GM19467 (cell line): Measurements from ENCODE around the gene THSD4.

ENCODE experiments used
- ATAC-seq: cut with Tn5 transposase; IDR thresholded peaks from one replicate; pipeline ENCODE4 v1.9.1; 2021; ENCODE audit warnings: mild to moderate bottlenecking, moderate library complexity; ENCODE audit not compliant: unreplicated experiment

The THSD4 gene

DNA sequence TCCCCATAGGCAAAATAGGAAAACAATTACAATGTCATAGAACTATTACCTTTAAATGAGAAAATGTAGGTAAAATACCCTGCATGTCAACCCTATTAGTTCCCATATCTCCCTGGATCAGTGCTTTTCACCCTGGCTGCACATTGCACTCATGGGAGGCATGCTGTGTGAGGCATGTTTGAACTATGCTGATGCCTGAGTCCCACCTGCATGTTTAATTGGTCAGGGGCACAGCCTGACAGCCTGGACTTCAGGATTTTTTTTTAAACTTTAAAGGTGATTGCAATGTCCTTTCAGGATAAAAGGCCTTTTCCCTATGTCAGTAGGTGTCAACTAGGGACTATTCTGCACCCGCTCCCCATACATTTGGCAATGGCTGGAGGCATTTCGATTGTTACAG, 559.1 kb downstream of the THSD4 start:
- no peak for ATAC-seq

DNA sequence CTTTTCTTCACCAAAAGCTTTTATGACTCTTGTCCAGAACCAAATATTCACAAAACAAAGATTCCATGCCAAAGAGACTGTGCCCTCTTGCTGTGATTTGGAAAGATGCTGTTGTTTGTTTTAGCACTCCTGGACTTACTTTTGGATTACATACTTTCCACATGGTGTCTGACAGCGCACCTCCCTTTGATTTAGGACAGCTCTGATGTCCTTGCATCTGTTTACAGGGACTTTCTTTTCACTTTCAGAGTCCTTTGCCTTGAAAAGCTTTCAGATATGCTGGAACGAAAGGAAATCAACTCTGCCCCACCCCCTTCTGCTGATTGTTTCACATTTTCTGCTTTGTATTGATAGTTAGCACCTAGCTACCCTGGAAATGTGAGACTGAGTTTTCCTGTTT, 562.1 kb downstream of the THSD4 start:
- ATAC-seq: no peak

DNA sequence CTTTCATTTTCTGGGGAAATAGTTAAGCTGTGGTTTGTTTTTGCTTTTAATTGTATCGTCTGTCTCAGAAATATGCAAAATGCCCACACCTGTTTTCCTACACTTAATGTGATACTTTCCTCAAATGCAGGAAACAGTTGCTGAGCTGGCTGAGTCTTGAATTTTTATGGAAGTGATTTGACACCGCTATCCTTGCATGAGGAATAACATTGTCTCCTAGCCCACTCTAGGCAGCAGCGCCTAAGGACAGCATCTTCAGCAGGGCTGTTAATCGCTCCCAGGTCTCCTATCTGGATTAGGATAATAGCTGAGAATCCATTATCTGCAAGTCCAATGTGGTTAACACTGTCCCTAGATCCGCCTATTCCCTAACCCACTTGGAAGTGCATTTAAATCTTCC, 562.5 kb downstream of the THSD4 start:
- no peak for ATAC-seq

DNA sequence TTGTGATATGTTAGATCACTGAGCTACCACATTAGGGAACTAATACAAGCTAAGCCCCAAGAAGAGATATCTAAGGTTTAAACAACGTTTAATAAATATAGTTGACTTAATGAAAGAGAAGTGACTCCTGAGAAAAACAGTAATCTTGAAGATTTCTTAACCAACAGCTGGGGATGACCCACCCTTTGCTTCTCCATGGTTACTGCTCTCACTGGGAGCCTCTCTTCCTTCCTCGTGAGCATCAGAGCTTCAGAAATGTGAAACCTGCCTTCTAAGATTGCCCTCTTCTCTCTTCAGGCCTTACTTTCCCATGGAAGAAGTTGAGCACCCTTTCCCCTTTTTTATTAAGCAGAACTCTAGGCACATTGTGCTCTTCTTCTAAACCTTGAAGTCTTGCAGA, 562.9 kb downstream of the THSD4 start:
- no peak for ATAC-seq

DNA sequence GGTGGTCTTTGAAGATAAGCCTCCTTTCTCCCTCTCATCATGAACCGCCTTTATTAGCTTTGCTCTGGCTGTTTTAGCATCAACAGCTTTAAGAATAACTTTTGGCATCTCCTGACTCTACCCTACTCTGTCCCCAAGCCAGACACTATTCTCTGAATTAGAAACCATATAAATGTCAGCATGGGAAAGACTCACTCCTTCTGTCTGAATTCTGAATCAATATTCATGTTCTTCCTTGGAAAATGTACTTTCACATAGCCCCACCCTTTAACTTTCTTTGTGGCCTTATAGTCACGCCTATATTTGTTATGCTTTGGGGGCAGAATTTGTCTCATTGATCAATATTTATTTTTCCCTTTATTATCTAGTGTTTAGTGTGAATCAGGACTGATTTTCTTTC, 563.3 kb downstream of the THSD4 start:
- ATAC-seq: no peak

DNA sequence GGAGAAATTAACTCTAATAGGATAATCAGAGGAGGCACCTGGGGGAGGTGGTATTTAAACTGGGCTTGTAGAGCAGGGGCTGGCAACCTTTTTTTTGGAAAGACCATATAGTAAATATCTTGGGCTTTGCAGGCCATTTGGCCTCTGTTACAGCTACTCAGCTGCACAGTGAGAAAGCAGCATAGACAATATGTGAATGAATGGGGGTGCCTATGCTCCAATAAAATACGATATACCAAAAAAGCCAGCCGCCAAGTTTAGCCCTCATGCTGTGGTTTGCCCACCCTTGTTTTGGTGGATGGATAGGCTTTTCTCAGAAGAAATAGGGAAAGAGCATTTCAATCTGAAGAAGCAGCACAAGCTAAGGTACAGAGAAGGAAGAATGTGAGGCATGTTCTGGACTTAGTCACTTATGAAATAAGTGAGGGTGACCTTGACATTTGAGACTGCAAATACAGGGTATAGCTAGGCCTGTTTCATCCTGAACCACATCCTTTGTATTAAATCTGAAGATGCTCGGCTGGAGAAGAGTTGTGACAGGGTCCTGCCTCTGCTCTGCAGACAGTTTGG, 564.0 kb downstream of the THSD4 start:
- no peak for ATAC-seq

DNA sequence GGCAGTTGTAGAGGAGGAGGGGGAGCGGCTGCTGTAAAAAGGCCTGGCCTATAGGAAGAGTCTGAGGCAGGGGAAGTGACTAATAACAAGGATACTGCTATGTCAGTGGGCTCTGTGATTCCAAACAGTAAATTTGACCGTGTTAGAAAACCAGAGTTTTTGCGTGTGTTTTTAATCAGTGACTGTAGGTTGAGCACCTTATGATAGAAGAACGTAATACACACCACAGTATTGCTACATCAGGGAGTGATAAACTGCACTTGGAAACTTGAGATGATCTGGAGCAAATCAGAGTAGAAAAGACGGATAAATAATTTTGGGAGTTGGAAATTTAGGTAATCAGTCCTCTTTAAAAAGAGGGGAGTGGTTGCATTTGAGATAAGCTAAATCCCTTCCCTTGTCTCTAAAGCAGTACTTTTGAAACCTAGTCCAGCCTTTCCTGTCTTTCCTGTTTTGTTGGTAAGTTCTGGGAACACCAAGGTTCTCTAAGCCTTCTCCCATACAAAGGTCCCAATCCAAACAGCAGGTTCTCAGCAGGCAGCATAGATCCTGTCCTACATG, 564.6 kb downstream of the THSD4 start:
- no peak for ATAC-seq

DNA sequence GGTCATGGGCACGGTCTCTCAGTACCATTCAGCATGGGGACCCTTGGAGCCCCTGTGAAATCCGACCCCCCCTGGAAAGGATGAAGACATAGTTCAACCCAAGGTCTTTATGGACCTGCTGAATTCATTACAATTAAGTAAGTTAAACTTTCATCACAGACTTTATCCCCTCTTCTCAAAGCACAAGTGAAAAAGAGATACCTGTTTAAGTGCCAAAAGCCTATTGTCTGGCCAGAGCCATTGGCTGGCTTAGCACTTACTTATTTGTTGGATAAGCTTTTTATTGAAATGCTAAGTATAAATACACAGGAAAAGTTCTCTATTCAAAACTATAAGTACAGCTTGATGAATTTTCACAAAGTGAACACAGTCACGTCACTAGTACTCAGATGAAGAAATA, 566.7 kb downstream of the THSD4 start:
- ATAC-seq: no peak

DNA sequence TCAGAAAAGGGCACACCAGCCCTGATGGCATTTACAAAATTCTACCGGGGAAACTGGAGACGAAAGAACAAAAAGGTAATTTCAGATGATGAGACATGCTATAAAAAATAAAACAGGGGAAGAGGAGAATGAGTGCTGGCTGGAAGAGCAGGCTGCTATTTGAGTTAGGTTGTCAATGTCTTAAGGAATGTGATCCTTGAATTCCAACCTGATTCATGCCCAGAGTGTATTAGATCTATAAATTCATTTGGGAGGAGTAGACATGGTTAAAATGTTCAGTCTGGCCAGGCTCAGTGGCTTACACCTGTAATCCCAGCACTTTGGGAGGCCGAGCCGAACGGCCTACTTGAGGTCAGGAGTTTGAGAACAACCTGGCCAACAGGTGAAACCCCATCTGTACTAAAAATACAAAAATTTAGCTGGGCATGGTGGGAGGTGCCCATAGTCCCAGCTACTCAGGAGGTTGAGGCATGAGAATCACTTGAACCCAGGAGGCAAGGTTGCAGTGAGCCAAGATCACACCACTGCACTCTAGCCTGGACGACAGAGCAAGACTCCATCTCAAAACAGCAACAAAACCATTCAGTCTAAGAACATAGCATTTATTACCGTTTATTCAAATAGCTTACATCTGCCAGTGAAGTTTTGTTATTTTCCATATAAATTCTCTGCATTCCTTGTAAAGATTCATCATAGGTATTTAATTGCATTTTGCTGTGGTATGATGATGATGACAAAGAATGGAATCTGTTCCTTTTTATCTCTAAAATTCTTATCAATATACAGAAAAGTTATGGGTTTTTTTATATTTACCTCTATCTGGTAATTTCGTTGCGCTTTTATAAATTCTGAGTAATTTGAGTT, 568.4 kb downstream of the THSD4 start:
- no peak for ATAC-seq

DNA sequence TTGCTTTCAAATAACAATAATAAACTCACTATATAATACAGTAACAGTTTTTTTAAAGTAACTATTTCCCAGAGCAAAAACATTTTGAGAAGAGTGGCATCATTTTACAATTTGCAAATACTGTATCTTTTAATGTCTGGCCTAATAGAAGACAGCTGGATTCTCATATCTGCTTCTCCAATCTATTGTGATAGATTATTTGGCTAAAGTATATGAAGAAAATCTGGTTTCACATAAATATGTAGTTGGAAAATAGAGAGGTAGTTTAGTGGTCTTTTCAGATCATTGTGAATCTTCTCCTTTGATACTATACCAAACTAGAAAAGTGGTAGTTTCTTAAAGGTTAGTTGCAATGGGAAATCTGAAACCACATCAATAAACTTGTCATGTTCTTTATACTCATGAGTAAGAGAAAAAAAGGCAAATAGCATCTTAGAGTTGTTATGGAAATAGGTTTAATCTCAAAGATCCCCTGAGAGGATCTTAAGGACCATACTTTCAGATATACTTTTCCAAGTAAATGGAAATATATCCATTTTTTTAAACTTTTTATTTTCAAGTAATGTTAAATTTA, 570.2 kb downstream of the THSD4 start:
- ATAC-seq: no peak

DNA sequence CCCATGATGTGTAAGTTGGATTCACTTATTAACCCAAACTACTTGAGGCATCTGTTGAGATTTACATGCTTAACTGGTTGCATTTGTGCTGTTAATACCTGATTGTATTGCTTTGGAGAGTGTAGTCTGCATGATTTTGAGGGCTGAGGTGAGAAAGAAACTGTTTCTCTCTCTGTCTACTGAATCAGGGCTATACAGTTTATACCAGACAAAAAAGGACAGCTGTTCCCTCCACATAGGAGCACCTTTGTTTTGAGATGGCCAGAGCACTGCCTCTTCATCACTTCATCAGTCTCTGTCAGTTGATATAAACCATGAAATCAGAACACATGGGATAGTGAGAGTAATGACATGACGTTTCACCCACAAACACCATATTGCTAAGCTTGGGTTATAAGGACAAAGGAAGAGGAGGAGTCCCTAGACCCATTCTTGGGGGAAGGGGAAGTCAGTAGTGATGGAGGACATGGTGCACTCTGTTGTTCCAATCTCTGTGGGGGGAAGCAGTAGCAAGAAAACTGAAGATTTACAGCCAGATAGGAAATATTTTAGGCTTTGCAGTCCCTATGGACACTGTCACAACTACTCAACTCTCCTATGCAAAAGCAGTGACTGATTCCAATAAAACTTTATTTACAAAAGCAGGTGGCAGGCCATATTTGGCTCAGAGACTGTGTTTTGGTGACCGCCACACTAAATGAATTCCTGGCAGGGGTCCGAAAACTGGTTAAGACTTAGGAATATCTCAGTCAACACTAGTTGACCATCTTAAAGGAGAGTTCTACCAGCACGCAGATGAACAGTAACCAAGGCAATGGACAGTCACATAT, 571.2 kb downstream of the THSD4 start:
- no peak for ATAC-seq

DNA sequence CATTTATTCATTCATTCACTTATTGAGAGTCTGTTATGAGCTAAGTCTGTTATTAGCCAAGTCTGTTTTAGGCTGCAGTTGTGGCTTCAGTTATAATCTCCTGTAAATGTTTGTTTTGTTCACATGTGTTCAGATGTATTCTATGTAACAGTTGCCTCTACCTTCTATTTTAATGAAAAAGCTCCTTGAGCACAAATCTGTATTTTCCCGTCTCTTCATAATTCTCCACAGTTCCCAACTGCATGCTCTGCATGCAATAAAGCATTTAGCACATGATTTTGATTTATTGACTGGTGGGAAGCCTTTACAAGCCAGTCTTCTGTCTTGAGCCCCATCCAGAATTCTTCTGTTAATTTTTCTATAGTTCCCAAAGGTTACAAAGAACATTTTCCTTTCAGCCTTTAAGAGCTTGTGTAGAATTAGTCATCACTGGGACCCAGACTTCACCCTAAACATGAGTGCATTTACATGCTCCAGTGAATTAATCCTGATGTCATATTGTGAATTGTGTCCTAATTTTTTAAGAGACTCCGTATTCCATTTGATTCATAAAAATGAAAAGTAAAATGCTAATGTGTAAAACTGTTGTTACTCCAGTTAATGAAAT, 572.7 kb downstream of the THSD4 start:
- no peak for ATAC-seq

DNA sequence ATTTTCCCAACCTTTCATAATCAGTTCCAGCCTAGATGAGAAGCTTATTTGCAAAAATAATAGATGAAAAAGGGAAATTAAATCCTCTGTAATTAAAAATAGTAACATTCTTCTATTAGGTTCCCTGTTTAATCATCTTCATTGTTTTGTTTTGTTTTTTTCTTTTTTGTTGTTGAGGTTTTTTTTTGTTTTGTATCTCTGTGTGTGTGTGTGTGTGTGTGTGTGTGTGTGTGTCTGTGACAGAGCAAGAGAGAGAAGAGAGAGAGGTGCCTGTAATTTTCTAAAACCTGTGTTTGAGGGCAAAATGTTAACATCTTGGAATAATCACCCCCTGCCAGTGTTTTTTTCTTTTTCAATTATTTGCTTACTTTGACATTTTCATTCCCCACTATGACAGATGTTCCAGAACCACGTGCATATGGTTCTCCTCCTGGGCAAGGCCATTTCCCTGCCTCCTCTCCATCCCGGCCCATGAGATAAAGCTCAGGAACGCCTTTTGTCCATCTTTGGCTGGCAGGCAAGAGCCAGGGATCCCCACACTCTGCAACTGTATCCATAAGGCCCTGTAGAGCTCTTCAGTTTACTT, 573.3 kb downstream of the THSD4 start:
- no peak for ATAC-seq

DNA sequence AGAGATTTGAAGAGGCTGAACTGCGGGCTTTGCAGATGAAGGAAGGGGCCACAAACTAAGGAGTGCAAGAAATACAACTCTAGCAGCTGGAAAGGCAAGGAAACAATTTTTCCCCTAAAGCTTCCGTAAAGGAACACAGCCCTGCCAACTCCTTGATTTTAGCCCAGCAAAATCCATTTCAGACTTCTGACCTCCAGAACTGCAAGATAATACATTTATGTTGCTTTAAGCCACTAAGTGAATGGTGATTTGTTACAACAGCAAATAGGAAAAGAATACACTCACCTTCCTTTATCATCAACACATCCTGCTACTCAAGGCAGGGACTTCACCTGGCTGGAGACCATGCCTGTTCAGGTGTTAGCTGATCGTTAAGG, 575.8 kb downstream of the THSD4 start:
- no peak for ATAC-seq

DNA sequence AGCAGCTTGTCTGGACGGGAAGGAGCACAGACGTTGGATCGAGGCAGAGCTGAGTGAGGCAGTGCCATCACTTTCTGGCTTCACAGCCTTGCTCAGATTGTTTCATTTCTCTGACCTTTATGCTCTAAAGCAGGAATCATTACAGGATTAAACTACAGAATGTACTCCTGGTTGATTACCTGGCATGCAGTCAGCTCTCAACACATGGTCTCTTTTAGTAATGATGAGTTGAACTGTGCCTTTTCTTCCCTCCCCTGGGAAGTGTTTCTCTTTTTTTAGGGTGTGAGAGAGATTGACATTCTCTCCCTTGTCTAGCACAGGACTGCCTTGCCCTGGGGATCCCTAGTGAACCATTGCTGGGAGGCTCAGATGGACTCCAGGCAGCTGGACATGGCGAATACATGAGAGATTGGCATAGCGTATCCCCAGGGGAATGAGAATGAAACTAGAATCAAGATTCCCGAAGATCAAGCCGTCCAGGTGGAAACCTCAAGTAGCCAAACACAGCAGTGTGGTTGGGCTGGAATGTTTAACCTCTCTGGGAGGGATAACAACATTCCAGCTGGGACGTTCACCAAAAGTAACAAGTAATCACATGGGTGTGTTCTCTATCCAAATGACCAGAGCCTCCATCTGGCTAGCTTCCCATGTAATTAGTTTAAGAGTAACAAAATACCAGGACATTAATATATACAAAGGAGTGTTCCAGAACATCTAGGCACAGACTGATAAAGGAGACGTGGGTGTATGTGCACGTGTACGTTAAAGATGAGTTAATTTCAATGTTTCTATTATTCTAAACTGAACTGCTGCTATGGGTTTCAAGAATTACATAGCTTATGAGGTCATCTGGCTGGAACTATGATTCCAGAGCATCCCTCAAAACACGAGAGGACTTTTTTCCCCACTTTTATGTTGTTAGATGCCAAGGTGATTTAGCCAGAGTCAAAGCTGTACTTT, 576.5 kb downstream of the THSD4 start:
- ATAC-seq: no peak

DNA sequence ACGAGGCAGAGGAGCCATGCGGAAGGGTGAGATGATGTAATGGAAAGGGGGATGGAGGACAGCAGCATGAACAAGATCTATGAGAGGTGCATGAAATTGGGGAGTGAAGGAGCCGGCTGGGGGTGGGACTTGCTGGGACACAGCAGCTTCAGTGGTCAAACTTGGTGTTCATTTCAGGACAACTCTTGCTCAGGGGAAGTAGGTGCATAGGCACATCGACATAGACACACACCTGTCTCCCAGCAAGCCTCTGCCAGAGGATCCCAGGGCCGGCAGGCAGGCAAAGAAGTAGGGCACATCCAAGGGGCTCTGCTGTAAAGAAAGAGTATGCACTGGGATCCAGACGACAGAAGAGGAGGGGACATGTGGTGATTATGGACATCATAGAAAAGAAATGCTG, 582.0 kb downstream of the THSD4 start:
- no peak for ATAC-seq

DNA sequence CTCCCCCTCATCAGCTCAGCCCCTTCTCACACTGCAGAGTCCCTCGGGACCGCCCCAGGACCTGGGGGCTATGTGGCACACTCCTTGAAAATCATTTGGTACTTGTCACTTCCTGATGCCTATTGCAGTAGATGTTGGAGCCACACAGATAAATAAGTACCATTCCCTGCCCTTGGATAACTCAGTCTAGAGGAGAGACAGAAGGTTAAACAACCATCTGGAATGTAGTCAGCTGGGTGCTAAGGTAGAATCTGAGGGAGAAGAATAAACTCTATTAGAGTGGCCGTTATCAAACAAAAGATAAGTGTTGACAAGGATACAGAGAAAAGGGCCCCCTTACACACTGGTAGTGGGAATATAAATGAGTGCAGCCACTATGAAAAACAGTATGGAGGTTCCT, 582.8 kb downstream of the THSD4 start:
- no peak for ATAC-seq

DNA sequence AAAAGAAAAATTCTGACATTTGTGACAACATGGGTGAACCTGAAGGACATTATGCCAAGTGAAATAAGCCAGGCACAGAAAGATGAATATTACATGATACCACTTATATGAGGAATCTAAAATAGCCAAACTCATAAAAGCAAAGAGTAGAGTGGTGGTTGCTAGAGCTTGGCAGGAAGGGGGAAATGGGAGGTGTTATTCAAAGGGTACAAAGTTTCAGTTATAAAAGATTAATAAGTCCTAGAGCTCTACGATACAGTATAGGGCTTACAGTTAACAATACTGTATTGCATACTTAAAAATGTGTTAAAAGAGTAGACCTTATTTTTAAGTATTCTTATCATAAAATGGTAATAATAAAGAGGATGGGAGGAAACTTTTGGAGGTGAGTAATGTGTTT, 583.5 kb downstream of the THSD4 start:
- no peak for ATAC-seq

DNA sequence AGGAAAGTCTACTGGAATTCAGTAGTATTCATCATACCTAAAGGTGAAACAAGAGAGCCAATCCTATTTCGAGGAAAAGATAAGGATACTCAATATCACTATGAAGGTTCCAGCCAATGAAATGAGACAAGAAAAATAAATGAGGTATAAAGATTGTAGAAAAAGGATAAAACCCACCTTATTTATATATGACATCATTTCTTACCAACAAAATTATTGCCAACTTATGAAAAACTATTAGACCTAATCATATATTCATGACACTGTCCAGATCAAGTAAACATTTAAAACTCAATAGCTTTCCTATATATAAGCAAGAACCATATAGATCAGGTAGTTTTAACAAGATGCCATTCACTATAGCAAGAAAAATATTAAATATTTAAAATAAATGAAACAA, 584.7 kb downstream of the THSD4 start:
- ATAC-seq: no peak
